ENCODE data around the gene COL4A2. TPM values are rescaled to one million over a fixed set of nuclear protein-coding genes. Genes with fewer than 3 reads are reported as not detected.

COL4A2 gene
- 465 TPM for total RNA-seq
- polyA plus RNA-seq, result 488 TPM

DNA sequence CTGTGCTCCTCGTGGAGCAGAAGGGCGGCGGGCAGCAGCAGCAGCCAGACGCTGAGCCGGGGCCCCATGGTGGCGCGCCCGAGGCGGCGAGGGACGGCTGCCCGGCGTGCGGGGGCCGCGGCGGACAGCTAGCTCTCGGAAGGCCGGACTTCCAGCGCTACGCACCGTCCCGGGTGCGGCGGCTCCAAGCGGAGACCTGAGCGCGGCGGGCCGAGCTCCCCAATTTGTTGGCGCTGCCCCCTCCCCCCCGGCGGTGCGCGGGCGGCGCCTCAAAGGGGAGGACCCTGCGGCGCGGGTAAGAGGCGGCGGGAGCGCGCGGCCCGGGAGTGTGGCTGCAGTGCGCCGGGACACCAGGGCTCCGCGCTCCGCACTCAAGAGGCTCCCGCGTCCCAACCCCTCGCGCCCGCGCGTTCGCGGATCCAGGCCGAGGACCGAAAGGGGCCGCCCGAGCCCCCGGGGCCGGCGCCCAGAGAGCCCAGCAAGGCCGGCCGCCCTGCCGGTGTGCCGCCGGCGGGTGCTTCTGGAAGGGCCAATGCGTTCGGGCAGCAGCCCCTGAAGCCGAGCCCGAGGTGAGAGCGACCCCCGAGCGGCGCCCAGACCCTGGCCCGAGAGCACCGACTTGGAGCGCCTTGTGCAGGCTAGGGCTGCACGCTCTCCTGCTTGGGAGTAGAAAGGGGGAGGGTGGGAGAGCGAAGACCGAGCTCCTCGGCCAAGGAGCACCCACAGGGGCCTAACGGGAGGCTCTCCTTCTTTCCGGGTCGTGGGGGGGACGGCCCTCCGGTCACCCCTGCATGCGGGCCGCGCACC is at the start of gene COL4A2, which contains the start of gene COL4A1:
Gene COL4A2 (plus strand): TSS at position 325 of the 807 bp plus-strand sequence. CDS start 620 bp downstream, outside the sequence.
Gene COL4A1 (minus strand): TSS at position 198 of the 807 bp plus-strand sequence. CDS start 130 bp downstream, at position 68.
- DNase-seq (ENCODE audit: extremely low spot score), result no peak
- H3K4me3 ChIP-seq (ENCODE audit: low read depth, low read length), result peak within 1 kb of the TSS; percentile 70
- no peaks in the 10 kb centered on the region for H3K36me3 ChIP-seq (ENCODE audit: insufficient read depth)
- peak within 1 kb of the TSS; percentile 90 for H3K27ac ChIP-seq (ENCODE audit: low read depth)
- no peaks in the 10 kb centered on the region for H3K4me1 ChIP-seq (ENCODE audit: insufficient read depth)
- WGBS, result under 1% methylated on average over 91 of the region's 96 CpGs

DNA sequence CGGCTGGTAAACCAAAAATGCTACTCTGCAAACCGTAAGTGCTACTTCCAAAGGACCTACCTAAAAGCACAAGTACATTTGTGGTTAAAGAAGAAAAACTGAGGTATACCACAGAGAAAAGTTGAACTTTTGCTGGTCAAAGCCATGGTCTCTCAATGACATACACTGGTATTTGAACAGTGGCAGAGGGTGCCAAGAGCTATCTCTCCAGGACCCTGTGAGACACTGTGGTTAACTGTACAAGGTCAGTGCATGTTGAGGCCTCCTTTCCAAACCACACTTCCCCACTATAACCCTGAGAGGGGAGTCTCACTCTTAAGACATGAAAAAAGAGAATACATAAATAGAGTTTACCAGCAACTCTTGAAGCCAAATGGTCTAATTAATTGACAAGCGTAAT is 49.7 kb upstream of the COL4A2 start:
- no peaks in the 10 kb centered on the region for H3K4me1 ChIP-seq (ENCODE audit: insufficient read depth)
- no peak overlapping the region for H3K27ac ChIP-seq (ENCODE audit: low read depth)
- 86% methylated on average over 3 of the region's 3 CpGs for whole genome bisulfite sequencing
- H3K4me3 ChIP-seq (ENCODE audit: low read depth, low read length), result no peak overlapping the region
- no peak for DNase-seq (ENCODE audit: extremely low spot score)
- H3K36me3 ChIP-seq (ENCODE audit: insufficient read depth), result no peaks in the 10 kb centered on the region

DNA sequence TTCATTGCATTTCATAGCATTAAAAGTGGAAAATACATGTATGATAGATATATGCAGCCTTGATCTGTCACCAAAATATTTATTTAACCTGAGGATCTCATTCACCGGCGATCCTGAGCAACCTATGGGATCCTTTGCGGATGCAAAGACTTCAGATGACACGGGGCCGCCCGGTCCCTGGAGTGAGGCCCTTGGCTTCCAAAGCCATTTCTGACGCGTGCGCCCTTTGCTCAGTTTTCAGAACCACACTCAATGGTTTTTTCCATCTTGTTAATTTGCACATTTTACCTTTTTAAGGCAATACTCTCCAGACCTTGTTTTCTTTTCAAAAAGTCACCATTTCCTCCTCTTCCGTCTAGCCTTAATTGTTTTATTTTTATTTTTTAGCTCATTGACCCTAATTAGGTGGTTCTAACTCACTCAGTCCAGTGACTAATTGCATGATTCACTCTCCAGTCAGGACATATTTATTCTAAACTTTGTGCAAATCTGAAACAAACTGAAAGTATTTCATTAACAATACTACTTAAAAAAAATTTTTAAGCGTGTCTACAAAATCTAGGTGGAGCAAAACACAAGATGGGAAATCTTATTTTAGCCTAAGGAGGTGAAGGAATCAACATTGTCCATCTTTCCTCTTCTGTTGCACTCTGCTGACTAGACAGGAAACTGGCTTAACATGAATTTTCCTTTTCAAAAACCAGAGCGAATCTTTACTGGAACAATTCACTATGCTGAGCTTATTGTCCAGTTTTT is 48.0 kb upstream of the COL4A2 start:
- H3K36me3 ChIP-seq (ENCODE audit: insufficient read depth), result no peaks in the 10 kb centered on the region
- WGBS, result 82% methylated on average over 12 of the region's 12 CpGs

DNA sequence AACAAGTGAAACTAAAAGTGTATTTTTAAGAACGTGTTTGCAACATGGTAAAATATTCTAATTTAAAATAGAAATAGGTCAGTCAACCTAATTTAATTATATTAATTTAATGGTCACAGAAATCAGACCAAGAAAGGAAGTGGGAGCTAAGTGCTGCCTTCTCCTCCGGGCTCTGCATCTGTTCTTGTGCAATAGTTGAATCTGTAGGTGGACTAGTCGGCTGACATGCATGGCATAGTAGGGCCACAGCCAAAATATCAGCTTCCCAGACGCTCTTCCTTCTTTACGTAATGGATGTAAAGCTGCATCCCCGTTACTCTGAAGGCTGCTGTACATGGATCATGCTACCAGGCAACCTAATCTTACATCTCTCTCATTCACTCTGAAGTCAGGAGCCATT is 47.4 kb upstream of the COL4A2 start:
- Histone ChIP-seq H3K4me1 (ENCODE audit: insufficient read depth) (no peaks in the 10 kb centered on the region), H3K27ac (ENCODE audit: low read depth) (no peak overlapping the region), H3K36me3 (ENCODE audit: insufficient read depth) (no peaks in the 10 kb centered on the region), H3K4me3 (ENCODE audit: low read depth, low read length) (no peak overlapping the region)
- WGBS, result 69% methylated on average over 6 of the region's 6 CpGs
- DNase-seq (ENCODE audit: extremely low spot score), result no peak

More for the DNA sequence above, 48.0 kb upstream of the COL4A2 start:
- H3K4me3 ChIP-seq (ENCODE audit: low read depth, low read length), result no peak overlapping the region
- H3K27ac ChIP-seq (ENCODE audit: low read depth), result no peak overlapping the region
- H3K4me1 ChIP-seq (ENCODE audit: insufficient read depth), result no peaks in the 10 kb centered on the region
- no peak for DNase-seq (ENCODE audit: extremely low spot score)

DNA sequence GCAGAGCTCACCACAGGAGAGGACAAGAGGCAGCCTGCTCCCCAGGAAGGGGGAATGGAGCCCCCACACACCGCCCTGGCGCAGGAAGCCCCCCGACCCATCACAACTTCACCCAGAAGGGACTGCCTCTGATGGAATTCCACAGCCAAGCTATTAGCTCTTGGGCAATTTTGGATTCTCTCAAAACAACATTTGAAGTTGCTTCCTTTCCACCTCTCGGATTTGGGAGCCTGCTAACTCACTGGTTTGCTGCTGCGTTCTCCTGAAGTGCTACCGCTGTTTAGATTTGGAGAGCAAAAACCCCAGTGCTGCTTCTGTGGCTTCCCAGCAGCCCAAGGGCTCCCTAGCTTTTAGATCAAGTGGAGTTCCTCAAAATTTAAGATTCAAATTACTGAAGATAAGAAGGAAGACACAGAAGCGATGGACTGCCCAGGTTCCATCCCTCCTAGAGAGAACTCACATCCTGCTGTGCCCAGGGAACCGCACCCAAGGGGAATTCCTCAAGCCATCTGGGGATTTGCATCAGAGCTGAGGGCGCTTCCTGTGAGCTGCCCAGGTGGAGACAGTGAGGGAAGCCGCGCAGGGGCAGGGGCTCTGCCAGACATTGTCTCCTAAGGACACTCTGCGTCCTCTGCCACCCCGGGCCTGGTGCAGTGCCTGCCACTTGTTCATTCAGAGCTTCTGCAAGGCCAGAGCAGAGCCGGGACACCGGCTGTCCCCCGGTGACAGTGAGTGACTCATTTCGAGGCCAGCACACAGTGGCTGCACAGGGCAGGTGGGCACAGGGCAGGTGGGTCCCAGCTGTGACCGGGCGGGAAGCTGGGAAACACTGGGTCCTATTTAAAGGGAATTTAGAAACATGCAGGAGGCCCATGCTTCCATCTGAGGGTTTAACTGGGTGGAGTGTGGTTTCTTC is 45.7 kb upstream of the COL4A2 start:
- H3K4me1 ChIP-seq (ENCODE audit: insufficient read depth), result no peaks in the 10 kb centered on the region
- 81% methylated on average over 19 of the region's 19 CpGs for WGBS
- no peak overlapping the region for H3K27ac ChIP-seq (ENCODE audit: low read depth)

DNA sequence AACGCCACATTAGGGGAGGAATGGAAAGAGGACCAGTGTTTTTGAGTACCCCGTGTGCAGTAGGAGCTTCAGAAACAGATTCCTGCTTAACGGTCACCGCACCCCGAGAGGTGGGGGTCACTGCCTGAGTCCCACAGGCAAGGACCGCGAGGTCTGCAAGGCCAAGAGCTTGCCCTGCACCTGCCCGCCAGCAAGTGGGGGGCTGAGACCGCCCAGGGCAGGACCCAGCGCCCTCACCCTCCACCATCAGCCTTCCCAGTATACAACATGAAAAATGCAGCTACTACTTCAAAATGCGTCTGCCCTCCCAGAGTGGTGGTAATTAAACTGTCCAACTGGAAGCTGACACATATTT is 45.0 kb upstream of the COL4A2 start:
- no peaks in the 10 kb centered on the region for H3K36me3 ChIP-seq (ENCODE audit: insufficient read depth)
- 75% methylated on average over 11 of the region's 11 CpGs for WGBS
- no peak for DNase-seq (ENCODE audit: extremely low spot score)
- H3K27ac ChIP-seq (ENCODE audit: low read depth), result no peak overlapping the region
- no peak overlapping the region for H3K4me3 ChIP-seq (ENCODE audit: low read depth, low read length)
- H3K4me1 ChIP-seq (ENCODE audit: insufficient read depth), result no peaks in the 10 kb centered on the region

More for the DNA sequence above, 45.7 kb upstream of the COL4A2 start:
- Histone ChIP-seq H3K36me3 (ENCODE audit: insufficient read depth) (no peaks in the 10 kb centered on the region), H3K4me3 (ENCODE audit: low read depth, low read length) (no peak overlapping the region)
- no peak for DNase-seq (ENCODE audit: extremely low spot score)

DNA sequence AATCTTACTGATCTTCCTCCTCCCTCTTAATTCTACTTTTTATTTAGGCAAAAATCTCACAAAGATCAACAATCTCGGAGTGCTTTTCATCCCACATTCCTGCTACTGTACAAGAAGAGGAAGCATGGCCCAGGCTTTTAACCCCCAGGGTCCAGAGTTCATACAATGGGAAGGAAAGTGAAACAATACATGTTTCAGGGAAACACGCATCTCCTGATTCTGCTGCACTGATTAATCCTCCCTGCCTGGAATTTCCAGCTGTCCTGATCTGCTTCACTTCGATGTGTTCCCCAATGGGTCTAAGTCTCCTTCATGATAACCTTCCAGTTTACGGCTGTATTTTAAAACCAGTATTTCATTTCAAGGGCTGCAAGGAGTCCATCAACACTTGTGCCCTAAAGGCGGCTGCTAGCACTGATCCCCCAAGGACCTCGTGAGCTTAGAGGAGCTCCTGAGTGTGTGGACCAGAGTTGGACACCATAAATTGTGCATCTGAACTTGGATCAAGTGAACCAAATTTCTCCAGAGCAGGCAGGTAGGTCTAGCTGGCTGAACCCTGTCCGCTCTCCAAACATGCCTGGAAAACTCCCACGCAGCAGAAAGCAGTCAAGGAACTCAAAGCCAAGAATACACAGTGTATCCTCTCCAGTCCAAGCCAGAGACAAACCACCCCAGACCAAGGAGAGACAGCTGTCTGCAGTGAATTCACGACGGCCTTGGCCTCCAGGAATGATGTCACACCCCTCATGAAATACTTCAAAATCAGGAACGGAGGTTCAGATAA is 44.4 kb upstream of the COL4A2 start:
- H3K4me3 ChIP-seq (ENCODE audit: low read depth, low read length), result no peak overlapping the region
- DNase-seq (ENCODE audit: extremely low spot score), result no peak
- H3K4me1 ChIP-seq (ENCODE audit: insufficient read depth), result no peaks in the 10 kb centered on the region

DNA sequence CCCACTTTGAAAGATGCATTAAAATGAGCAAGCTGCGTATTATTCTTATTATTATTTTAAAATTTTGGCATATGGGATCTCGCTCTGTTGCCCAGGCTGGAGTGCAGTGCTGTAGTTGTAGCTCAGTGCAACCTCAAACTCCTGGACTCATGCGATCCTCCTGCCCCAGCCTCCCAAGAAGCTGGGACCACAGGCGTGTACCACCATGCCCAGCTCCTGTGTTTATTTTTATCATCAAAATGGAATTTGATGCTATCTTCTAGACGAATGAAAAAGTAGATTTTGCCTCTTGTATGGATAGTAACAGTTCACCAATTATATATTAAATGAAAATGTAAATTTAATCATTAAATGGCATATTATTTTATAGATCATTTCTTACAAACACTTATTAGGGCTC is 43.7 kb upstream of the COL4A2 start:
- no peaks in the 10 kb centered on the region for H3K36me3 ChIP-seq (ENCODE audit: insufficient read depth)
- DNase-seq (ENCODE audit: extremely low spot score), result no peak
- no peak overlapping the region for H3K4me3 ChIP-seq (ENCODE audit: low read depth, low read length)
- WGBS, result 76% methylated on average over 5 of the region's 5 CpGs
- H3K27ac ChIP-seq (ENCODE audit: low read depth), result no peak overlapping the region
- H3K4me1 ChIP-seq (ENCODE audit: insufficient read depth), result no peaks in the 10 kb centered on the region

More for the DNA sequence above, 44.4 kb upstream of the COL4A2 start:
- Histone ChIP-seq H3K27ac (ENCODE audit: low read depth) (no peak overlapping the region), H3K36me3 (ENCODE audit: insufficient read depth) (no peaks in the 10 kb centered on the region)
- WGBS, result 25% methylated on average over 11 of the region's 11 CpGs

DNA sequence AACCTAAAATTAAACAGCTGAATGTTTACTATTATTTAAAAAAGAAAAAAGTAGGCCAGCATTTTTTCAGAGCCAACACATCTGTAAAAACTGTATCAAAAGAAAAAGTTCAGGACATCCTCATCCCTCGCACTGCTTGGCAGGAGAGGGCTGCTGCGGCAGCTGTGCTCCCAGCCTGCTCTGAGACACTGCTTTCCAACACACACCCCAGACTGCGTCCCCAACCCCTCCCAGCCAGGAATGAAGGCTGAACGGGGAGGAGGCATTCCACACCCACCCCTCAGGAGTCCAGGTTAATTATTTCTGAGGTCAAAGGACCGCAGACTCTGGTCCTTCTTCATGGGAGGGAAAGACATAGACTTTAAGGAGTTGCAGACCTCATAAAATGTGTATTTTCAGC is 43.2 kb upstream of the COL4A2 start:
- DNase-seq (ENCODE audit: extremely low spot score), result no peak
- no peaks in the 10 kb centered on the region for H3K36me3 ChIP-seq (ENCODE audit: insufficient read depth)
- no peaks in the 10 kb centered on the region for H3K4me1 ChIP-seq (ENCODE audit: insufficient read depth)
- 26% methylated on average over 5 of the region's 5 CpGs for WGBS
- H3K27ac ChIP-seq (ENCODE audit: low read depth), result no peak overlapping the region
- H3K4me3 ChIP-seq (ENCODE audit: low read depth, low read length), result no peak overlapping the region

DNA sequence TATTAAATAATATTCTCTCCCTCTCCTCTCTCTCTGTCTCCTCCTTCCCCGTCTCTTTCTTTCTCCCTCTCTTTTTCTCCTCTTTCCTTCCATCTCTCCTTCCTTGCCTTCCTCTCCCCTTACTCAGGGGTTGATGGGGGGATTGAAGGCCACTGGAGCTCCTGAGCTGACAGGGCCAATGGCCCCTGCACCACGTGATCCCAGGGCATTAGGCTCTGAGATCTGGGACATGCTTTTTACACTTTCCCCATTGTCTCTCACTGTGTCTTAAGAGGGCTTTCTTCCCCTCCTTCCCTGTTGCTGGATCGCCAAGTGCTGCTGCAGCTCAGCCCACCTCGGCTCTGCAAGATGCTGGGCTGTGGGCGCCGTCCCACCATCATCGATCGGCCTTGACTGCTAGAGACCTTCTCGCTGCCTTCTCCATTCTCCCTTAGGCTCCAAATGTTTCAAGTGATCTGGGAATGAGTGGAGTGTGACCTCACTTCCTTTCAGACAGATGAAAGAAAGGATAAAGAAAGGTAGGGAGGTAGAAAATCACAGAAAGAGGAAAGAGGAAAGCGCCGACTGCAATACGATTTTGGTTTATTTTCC is 42.3 kb upstream of the COL4A2 start:
- 83% methylated on average over 12 of the region's 12 CpGs for WGBS
- H3K4me3 ChIP-seq (ENCODE audit: low read depth, low read length), result no peak overlapping the region
- no peaks in the 10 kb centered on the region for H3K36me3 ChIP-seq (ENCODE audit: insufficient read depth)
- no peak overlapping the region for H3K27ac ChIP-seq (ENCODE audit: low read depth)
- DNase-seq (ENCODE audit: extremely low spot score), result no peak
- H3K4me1 ChIP-seq (ENCODE audit: insufficient read depth), result no peaks in the 10 kb centered on the region

DNA sequence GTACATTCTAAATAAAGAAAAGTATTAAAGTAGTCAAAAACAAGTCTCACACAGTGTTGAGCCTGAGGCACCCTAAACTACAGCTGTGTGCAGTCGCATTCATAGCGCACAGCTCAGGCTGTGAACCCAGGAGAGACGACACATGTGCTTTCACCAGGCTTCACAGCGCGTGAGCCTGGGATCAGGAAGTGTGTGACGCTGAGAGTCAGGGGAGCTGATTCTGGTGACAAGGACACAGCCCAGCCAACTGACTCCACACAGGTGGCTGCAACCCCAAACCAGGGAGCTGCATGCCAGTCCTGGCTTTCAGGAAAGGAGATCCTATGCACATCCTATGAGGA is 41.8 kb upstream of the COL4A2 start:
- no peak overlapping the region for H3K4me3 ChIP-seq (ENCODE audit: low read depth, low read length)
- no peak for DNase-seq (ENCODE audit: extremely low spot score)
- no peak overlapping the region for H3K27ac ChIP-seq (ENCODE audit: low read depth)
- H3K36me3 ChIP-seq (ENCODE audit: insufficient read depth), result no peaks in the 10 kb centered on the region
- WGBS, result 76% methylated on average over 6 of the region's 6 CpGs
- no peaks in the 10 kb centered on the region for H3K4me1 ChIP-seq (ENCODE audit: insufficient read depth)

DNA sequence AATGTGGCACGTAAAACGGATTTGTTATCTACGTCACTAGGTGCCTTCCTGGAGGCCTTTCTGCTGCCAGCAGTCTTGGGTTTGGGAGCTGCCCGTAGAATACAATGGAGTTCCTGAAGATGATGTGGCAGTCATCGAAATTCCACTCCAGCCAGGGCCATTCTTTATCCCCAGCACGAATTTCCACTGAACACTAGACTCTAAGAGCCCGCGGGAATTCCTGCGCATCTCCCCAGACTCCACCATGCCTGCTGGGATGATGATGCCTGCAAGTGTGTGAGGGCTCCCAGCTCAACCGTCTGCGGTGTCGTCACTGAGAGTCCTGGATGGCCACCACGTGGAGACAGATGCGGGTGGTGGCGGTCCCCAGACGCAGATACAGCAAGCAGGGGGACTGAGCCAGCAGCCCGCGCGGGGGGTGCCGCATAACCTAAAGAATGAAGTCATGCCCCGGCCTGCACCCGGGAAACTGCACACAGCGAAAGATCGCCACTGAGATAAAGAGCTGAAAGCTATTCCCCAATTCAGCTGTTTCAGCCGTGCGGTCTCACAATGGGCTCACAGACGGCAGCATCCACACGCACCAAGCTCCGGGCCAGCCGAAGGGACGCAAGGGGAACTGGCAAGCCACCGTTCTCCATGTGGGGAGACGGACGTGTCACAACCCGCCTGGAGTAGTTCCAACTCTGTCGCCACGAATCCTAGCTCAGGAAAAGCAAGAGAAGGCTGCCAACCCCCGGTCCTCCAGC is 41.2 kb upstream of the COL4A2 start:
- Histone ChIP-seq H3K36me3 (ENCODE audit: insufficient read depth) (no peaks in the 10 kb centered on the region), H3K4me1 (ENCODE audit: insufficient read depth) (no peaks in the 10 kb centered on the region), H3K4me3 (ENCODE audit: low read depth, low read length) (no peak overlapping the region), H3K27ac (ENCODE audit: low read depth) (no peak overlapping the region)
- DNase-seq (ENCODE audit: extremely low spot score), result no peak
- WGBS, result 67% methylated on average over 38 of the region's 38 CpGs

Data from urinary bladder (tissue), 4 donors.